KMS-11 (cell line): Measurements from ENCODE around the gene RBM42.
A peak's percentile ranks its signal among the peaks of the same experiment; 100 is the strongest.

ENCODE experiments used
- H2AFZ ChIP-seq: fragments of 200-600 bp; sonication (generic); 2 replicates; pipeline ENCODE4 v1.6.1; 2016; ENCODE audit warnings: antibody characterized with exemption, mixed run types, low read depth
- H3K27ac ChIP-seq: fragments of 200-600 bp; sonication (generic); 2 replicates; pipeline ENCODE4 v1.6.1; 2016; ENCODE audit warnings: mild to moderate bottlenecking, mixed run types
- H3K27me3 ChIP-seq: fragments of 200-600 bp; sonication (generic); 2 replicates; pipeline ENCODE4 v1.6.1; 2017; ENCODE audit warnings: mild to moderate bottlenecking, low read depth, mixed run types, moderate library complexity; ENCODE audit not compliant: insufficient read depth
- H3K36me3 ChIP-seq: fragments of 200-600 bp; sonication (generic); 2 replicates; pipeline ENCODE4 v1.6.1; 2017; ENCODE audit warnings: mild to moderate bottlenecking, mixed run types; ENCODE audit not compliant: insufficient read depth
- H3K4me1 ChIP-seq: fragments of 200-600 bp; sonication (generic); 2 replicates; pipeline ENCODE4 v1.6.1; 2016; ENCODE audit warnings: mild to moderate bottlenecking, low read depth, mixed run types; ENCODE audit not compliant: poor library complexity, severe bottlenecking
- H3K4me2 ChIP-seq: fragments of 200-600 bp; sonication (generic); 2 replicates; pipeline ENCODE4 v1.7.0; 2016; ENCODE audit warnings: mild to moderate bottlenecking, mixed run types
- H3K4me3 ChIP-seq: fragments of 200-600 bp; sonication (generic); IDR thresholded peaks from 2 replicates; pipeline ENCODE4 v1.6.1; 2017; ENCODE audit warnings: low read depth, low read length, mixed read lengths; ENCODE audit not compliant: insufficient read depth
- H3K79me2 ChIP-seq: fragments of 200-600 bp; sonication (generic); 2 replicates; pipeline ENCODE4 v1.6.1; 2016; ENCODE audit warnings: low read depth, mixed run types; ENCODE audit not compliant: insufficient read depth
- H3K9ac ChIP-seq: fragments of 200-600 bp; sonication (generic); 2 replicates; pipeline ENCODE4 v1.6.1; 2016; ENCODE audit warnings: mild to moderate bottlenecking, mixed run types
- H4K20me1 ChIP-seq: fragments of 200-600 bp; sonication (generic); 2 replicates; pipeline ENCODE4 v1.6.1; 2016; ENCODE audit warnings: mild to moderate bottlenecking, mixed run types; ENCODE audit not compliant: insufficient read depth
- CTCF ChIP-seq: fragments of 200-600 bp; sonication (generic); conservative IDR thresholded peaks from 2 replicates; pipeline ENCODE4 v1.6.1; 2017; ENCODE audit warnings: low read depth, mild to moderate bottlenecking, antibody characterized with exemption, low read length, moderate library complexity, mixed read lengths

Gene RBM42

DNA sequence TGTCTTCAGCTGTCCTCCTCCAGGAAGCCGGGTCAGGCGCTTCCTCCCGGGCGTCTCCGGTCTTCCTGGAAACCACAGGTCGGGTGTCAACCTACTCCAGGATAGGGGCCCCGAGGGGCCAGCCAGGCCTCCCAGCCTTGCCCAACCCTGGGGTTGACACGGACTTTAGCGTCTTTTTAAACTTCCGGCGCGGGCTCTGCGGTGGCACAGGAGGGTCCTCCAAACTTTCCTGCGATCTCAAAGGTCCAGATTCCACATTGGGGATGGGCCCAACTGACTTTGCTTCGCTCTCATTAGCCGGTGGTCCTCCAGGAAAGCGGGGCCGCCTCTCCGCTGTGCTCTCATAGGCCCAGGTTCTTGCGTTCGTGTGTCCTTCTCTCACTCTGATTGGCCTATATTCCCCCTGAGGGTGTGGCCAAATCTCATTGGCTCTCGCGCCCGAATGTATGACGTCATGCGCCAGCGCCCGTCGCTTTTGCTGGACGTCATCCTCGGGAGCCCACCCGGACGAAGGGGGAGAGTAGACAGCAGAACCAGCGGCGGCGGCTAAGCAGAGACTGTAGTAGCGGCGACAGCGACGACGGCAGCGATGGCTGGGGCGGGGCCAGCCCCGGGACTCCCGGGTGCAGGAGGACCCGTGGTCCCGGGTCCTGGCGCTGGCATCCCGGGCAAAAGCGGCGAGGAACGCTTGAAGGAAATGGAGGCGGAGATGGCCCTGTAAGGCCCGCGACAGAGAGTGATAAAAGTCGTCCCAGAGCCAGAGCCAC lies at the start of gene RBM42:
Gene RBM42, plus strand, starts transcription at position 472 of the 767 bp plus-strand sequence. Its CDS starts 118 bp downstream, at position 590.
- peak within 1 kb of the TSS; percentile 99 for H3K4me2 ChIP-seq
- peak within 1 kb of the TSS; percentile 64 for H3K4me3 ChIP-seq
- H3K9ac ChIP-seq = peak within 1 kb of the TSS; percentile 87
- no peak for TF ChIP-seq CTCF
- peaks cover 12% of the 10 kb centered on the region; the same call in 1 of the 2 replicates for H3K79me2 ChIP-seq
- no peaks in the 10 kb centered on the region for H4K20me1 ChIP-seq
- H3K36me3 ChIP-seq = no peaks in the 10 kb centered on the region; the same call in 1 of the 2 replicates
- H2AFZ ChIP-seq = peak within 1 kb of the TSS; percentile 85
- peaks cover 7% of the 10 kb centered on the region for H3K4me1 ChIP-seq
- H3K27ac ChIP-seq = peak within 1 kb of the TSS; percentile 64
- H3K27me3 ChIP-seq = no peaks in the 10 kb centered on the region

DNA sequence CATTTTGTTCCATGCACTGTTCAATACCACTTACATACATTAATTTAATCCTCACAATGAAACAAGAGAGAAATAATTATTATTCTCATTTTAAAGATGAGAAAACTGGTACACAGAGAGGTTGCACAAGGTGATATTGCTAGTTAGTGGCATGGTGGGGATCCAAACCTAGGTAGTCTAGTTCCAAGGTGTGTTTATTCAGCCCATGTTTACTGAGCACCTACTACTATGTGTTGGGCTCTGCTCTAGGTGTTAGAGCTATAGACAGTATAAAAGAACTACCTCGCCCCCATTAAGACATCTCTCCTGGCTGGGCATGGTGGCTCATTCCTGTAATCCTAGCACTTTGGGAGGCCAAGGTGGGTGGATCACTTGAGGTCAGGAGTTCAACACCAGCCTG lies 46.1 kb upstream of the RBM42 start:
- Histone ChIP-seq H3K27me3 (peaks cover 31% of the 10 kb centered on the region; the same call in 1 of the 2 replicates), H3K27ac (no peak overlapping the region), H2AFZ (no peak overlapping the region), H3K9ac (no peak overlapping the region), H4K20me1 (no peaks in the 10 kb centered on the region), H3K4me1 (no peaks in the 10 kb centered on the region), H3K4me3 (no peak overlapping the region), H3K79me2 (no peaks in the 10 kb centered on the region), H3K36me3 (no peaks in the 10 kb centered on the region), H3K4me2 (no peak overlapping the region)
- no peak for TF ChIP-seq CTCF

DNA sequence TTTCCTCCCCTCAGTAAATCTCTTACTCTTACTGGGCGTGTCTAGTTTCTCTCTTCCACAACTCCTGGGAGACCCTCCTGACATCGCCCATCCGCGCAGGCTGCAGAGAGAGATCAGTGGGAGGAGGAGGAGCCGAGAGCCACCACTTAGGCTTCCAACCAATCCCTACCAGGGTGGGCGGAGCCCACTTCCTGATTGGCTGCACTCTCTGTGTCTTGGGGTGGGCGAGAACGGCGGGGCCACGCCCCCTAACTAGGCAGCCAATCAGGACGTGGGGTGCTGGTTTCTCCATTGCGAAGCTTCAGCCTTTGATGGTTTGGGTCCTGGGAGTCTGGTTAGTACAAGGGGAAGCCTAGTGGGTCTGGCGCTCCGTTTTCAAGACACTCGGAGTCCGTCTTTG lies 43.0 kb upstream of the RBM42 start, which contains the start of gene PMIS2:
Gene PMIS2, plus strand, starts transcription at position 326 of the 400 bp plus-strand sequence. CDS start 87 bp downstream, outside the sequence.
- Histone ChIP-seq H3K27me3 (peaks cover 32% of the 10 kb centered on the region; the same call in 1 of the 2 replicates), H3K4me2 (no peak within 1 kb of the TSS), H3K9ac (no peak within 1 kb of the TSS), H3K4me1 (no peaks in the 10 kb centered on the region), H4K20me1 (no peaks in the 10 kb centered on the region), H3K27ac (no peak within 1 kb of the TSS), H2AFZ (no peak within 1 kb of the TSS), H3K4me3 (no peak within 1 kb of the TSS), H3K36me3 (no peaks in the 10 kb centered on the region), H3K79me2 (no peaks in the 10 kb centered on the region)
- no peak for TF ChIP-seq CTCF

- Histone ChIP-seq H3K36me3 (no peaks in the 10 kb centered on the region), H4K20me1 (no peaks in the 10 kb centered on the region), H3K4me2 (no peak overlapping the region), H3K27ac (no peak overlapping the region), H3K79me2 (no peaks in the 10 kb centered on the region), H3K4me3 (no peak overlapping the region), H3K9ac (no peak overlapping the region), H2AFZ (no peak overlapping the region), H3K27me3 (peaks cover 32% of the 10 kb centered on the region; the same call in 1 of the 2 replicates), H3K4me1 (no peaks in the 10 kb centered on the region)
- TF ChIP-seq CTCF = no peak
Observed at GRCh38 chr19:35587321-35587720, 41.5 kb upstream of the RBM42 start.
